A673 (cell line): ENCODE measurements around the gene MED13.

ENCODE experiments used
- CTCF ChIP-seq: fragments of 300-800, 200-600 bp; sonication (generic); conservative IDR thresholded peaks from 2 replicates; pipeline ENCODE4 v1.5.1; 2017; ENCODE audit warnings: low read depth, mild to moderate bottlenecking, antibody characterized with exemption, low read length, moderate library complexity, mixed read lengths
- EZH2 ChIP-seq: fragments of 200-600 bp; sonication (generic); IDR thresholded peaks from 2 replicates; pipeline ENCODE4 v1.6.1; 2017; ENCODE audit warnings: borderline replicate concordance, low read depth, mild to moderate bottlenecking, mixed read lengths, antibody characterized with exemption, low read length; ENCODE audit not compliant: poor library complexity, severe bottlenecking

GRCh38 chr17:62052765-62053338, 12.2 kb downstream of the MED13 start:
- TF ChIP-seq CTCF (no peak), EZH2 (no peak)
